ENCODE data around the gene NUDC.

NUDC gene

DNA sequence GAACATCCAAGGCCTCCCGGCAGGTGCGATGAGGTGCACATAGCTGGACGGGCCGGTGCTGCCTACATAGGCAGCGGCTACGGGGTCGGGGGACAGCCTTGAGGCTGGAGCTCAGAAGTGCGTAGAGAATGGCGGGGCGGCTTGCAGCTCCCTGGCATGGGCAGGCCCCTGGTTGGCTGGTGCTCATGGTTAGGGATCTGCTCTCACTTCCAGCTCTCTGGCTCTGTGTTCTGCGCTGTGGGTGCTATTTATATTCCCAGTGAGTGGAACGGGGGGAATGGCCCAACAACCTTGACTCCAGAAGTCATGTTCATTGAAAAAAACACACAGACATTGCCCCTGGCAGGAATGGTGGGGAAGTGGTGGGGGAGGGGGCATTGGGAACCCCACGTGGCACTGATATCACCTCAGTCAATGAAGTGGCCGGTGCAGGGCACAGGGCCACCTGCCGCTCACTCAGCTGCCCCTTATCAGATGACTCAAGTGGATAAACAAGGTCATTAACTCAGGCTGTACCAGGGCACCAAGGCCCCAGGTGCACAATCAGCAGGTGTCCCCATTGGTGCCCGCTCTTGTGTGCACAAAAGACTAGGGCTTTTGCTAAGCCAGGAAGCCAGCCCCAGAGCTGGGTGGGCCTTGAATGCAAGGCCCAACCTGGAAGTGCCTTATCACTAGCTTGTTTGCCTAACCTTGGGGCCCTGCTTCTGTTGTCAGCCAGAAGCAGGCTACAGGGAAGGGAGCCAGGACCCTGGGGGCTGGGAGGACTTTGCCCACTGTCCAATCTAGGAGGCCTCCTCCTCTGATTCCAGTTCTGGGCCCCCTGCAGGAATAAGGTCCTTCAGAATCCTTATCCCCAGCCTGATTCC is 7.6 kb upstream of the NUDC start, which contains the start of gene NR0B2:
TSS of gene NR0B2 (minus strand) at position 222 of the 866 bp plus-strand sequence. CDS start at position 187, 35 bp downstream.
- H3K4me3 ChIP-seq (ENCODE audit: low read length) = no peak within 1 kb of the TSS
- no peaks in the 10 kb centered on the region for H3K9me3 ChIP-seq (ENCODE audit: insufficient read depth, low read depth, low read length)
- H3K36me3 ChIP-seq (ENCODE audit: insufficient read depth, low read depth, low read length) = no peaks in the 10 kb centered on the region
- H3K27ac ChIP-seq (ENCODE audit: low read length) = no peak within 1 kb of the TSS
- H3K27me3 ChIP-seq (ENCODE audit: insufficient read depth, low read length) = no peaks in the 10 kb centered on the region
- no peak within 1 kb of the TSS for H3K9ac ChIP-seq (ENCODE audit: low read depth, low read length)
- H3K4me1 ChIP-seq (ENCODE audit: insufficient read depth, low read length) = no peaks in the 10 kb centered on the region

DNA sequence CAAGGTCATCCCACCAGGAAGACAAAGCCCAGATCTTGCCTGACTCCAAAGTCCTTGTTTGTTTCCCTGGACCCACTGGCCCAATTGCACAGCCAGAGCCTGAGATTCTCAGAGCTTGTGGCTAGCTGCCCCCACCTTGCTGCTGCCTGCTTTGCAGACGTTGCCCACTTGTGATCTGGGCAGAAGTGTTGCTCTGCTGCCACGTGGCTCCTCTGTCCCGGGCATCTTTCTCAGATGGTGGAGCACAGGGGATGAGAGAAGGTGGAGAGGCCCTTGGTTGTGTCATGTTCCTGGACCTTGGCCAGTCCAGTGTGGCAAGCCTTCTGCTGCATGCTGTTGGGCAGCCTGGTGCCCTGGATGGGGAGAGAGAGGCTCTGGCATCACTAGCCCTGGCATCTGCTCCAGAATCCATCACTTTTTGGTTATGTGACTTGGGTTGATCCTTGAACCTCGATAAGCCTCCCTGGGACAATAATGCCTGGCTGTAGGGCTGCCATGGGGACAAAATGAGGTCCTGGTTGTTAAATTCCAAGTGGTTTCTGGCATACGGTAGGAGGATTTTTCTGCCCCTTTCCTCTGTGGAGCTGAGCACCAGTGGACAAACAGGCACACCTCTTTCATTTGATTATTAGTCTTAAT is 6.2 kb upstream of the NUDC start:
- Histone ChIP-seq H3K36me3 (ENCODE audit: insufficient read depth, low read depth, low read length) (no peaks in the 10 kb centered on the region), H3K4me1 (ENCODE audit: insufficient read depth, low read length) (no peaks in the 10 kb centered on the region), H3K27me3 (ENCODE audit: insufficient read depth, low read length) (no peaks in the 10 kb centered on the region), H3K9ac (ENCODE audit: low read depth, low read length) (no peak overlapping the region), H3K27ac (ENCODE audit: low read length) (no peak overlapping the region), H3K9me3 (ENCODE audit: insufficient read depth, low read depth, low read length) (no peaks in the 10 kb centered on the region), H3K4me3 (ENCODE audit: low read length) (no peak overlapping the region)

DNA sequence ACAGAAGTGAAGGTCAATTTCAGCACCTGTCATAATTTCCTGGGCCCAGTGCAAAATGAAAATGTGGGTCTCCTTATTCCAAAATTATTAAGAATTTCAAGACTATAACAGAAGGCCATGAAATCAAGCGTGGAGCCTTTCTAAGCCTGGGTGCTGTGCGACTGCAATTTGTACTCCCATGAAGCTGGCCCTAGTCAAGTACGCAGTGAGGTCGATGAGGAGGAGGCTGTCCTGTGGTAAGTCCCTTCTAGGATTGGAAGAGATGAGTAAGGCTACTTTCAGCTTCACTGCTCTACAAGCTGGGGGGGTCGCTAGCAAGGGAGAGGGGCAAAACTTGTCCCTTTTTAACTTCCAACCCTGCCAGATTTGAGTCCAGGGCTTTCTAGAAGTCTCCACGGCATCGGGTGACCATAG is 410 bp upstream of the NUDC start:
- Histone ChIP-seq H3K27me3 (ENCODE audit: insufficient read depth, low read length) (no peaks in the 10 kb centered on the region), H3K4me3 (ENCODE audit: low read length) (peak overlapping the region; percentile 99), H3K9me3 (ENCODE audit: insufficient read depth, low read depth, low read length) (no peaks in the 10 kb centered on the region), H3K36me3 (ENCODE audit: insufficient read depth, low read depth, low read length) (peaks cover 25% of the 10 kb centered on the region), H3K27ac (ENCODE audit: low read length) (no peak overlapping the region), H3K4me1 (ENCODE audit: insufficient read depth, low read length) (no peaks in the 10 kb centered on the region), H3K9ac (ENCODE audit: low read depth, low read length) (peak overlapping the region; percentile 14; the same call in 1 of the 2 replicates)

DNA sequence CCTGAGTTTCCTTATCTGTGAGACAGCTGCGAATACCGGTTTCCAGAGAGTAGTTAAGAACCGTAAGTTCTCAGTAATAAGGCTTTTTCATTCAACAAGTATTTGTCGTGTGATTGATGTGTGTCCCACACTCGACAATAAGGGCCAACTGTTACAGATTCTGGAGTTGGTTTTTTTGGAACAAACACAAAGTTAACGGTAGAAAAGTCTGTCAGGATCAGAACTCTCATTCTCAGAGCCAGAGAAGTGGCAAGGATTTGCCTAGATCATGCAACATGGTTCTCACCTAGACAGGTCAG is 837 bp downstream of the NUDC start:
- H3K9ac ChIP-seq (ENCODE audit: low read depth, low read length) = peak overlapping the region; percentile 98
- H3K27me3 ChIP-seq (ENCODE audit: insufficient read depth, low read length) = no peaks in the 10 kb centered on the region
- no peaks in the 10 kb centered on the region for H3K9me3 ChIP-seq (ENCODE audit: insufficient read depth, low read depth, low read length)
- peak overlapping the region; percentile 53 for H3K27ac ChIP-seq (ENCODE audit: low read length)
- peak overlapping the region; percentile 99 for H3K4me3 ChIP-seq (ENCODE audit: low read length)
- H3K36me3 ChIP-seq (ENCODE audit: insufficient read depth, low read depth, low read length) = peaks cover 37% of the 10 kb centered on the region
- no peaks in the 10 kb centered on the region for H3K4me1 ChIP-seq (ENCODE audit: insufficient read depth, low read length)

DNA sequence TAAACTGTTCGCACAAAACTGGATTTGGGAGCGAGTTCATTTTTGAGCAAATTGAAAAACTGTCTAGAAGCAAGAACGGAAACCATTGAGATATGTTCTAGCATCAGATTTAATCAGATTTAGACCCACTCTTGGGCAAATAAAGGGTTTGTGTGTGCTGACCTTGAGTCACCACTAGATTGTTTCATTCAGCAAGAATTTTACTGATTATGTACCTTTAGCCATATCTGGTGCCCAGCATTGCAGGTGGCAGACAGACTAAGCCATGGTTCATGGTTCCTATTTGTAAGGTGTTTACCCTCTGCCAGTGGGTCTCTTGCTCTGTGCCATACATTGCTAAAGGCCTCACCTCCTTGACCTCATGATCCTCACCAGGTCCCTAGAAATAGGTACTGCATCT is 1.4 kb downstream of the NUDC start:
- H3K4me3 ChIP-seq (ENCODE audit: low read length) = peak overlapping the region; percentile 99
- no peak overlapping the region for H3K27ac ChIP-seq (ENCODE audit: low read length)
- peaks cover 42% of the 10 kb centered on the region for H3K36me3 ChIP-seq (ENCODE audit: insufficient read depth, low read depth, low read length)
- no peaks in the 10 kb centered on the region for H3K27me3 ChIP-seq (ENCODE audit: insufficient read depth, low read length)
- no peaks in the 10 kb centered on the region for H3K9me3 ChIP-seq (ENCODE audit: insufficient read depth, low read depth, low read length)
- peak overlapping the region; percentile 98; the same call in 1 of the 2 replicates for H3K9ac ChIP-seq (ENCODE audit: low read depth, low read length)
- no peaks in the 10 kb centered on the region for H3K4me1 ChIP-seq (ENCODE audit: insufficient read depth, low read length)

DNA sequence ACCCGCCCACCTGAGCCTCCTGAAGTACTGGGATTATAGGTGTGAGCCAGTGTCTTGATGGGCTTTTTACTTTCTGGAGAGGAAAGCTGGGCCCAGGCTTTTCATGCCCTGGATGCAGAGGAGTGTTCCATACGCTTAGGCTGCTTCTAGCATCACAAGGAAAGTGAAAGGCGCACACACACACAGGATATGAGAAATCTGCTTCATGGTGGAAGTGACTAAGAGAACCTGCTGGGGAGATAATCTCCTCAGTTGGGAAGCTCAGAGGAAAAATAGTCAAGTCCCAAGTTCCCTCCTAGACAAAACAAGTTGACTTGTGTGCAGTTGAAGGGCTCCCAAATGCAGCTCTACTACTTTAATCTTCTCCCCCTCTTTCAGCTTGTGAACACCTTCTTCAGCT is 2.2 kb downstream of the NUDC start:
- H3K4me3 ChIP-seq (ENCODE audit: low read length) = no peak overlapping the region
- H3K9ac ChIP-seq (ENCODE audit: low read depth, low read length) = no peak overlapping the region
- H3K4me1 ChIP-seq (ENCODE audit: insufficient read depth, low read length) = no peaks in the 10 kb centered on the region
- peaks cover 50% of the 10 kb centered on the region for H3K36me3 ChIP-seq (ENCODE audit: insufficient read depth, low read depth, low read length)
- no peaks in the 10 kb centered on the region for H3K27me3 ChIP-seq (ENCODE audit: insufficient read depth, low read length)
- H3K27ac ChIP-seq (ENCODE audit: low read length) = no peak overlapping the region
- no peaks in the 10 kb centered on the region for H3K9me3 ChIP-seq (ENCODE audit: insufficient read depth, low read depth, low read length)

DNA sequence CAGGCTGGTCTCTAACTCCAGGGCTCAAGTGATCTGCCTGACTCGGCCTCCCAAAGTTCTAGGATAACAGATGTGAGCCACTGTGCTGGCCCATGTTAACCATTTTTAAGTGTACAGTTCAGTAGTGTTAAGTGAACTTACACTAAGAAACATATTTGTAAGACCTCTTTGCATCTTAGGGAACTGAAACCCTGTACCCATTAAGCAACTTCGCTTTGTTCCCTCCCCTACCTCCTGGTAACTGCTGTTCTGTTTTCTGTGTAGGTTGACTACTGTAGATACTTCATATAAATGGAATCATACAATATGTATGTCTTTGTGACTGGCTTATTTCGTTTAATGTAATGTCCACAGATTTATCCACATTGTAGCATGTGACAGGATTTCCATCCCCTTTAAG is 11.0 kb downstream of the NUDC start:
- no peak overlapping the region for H3K9ac ChIP-seq (ENCODE audit: low read depth, low read length)
- H3K27ac ChIP-seq (ENCODE audit: low read length) = no peak overlapping the region
- H3K4me3 ChIP-seq (ENCODE audit: low read length) = no peak overlapping the region
- H3K36me3 ChIP-seq (ENCODE audit: insufficient read depth, low read depth, low read length) = peaks cover 73% of the 10 kb centered on the region
- no peaks in the 10 kb centered on the region for H3K4me1 ChIP-seq (ENCODE audit: insufficient read depth, low read length)
- no peaks in the 10 kb centered on the region for H3K27me3 ChIP-seq (ENCODE audit: insufficient read depth, low read length)
- no peaks in the 10 kb centered on the region for H3K9me3 ChIP-seq (ENCODE audit: insufficient read depth, low read depth, low read length)

DNA sequence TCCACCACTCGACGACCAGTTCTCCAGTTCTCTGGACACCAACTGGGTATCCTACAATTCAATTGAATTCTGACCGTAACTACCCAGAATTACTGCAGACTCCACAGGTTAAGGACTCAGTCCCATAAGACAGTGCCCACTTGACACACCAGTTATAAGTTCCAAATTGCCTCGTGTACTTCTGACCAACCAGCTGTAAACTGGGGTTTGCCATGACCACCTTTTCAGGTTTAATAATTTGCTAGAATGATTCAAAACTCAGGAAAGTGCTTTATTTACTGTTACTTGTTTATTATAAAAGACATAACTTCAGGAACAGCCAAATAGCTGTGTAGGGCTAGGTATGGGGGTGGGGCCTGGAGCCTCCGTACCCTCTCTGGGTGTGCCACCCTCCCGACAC is 15.3 kb downstream of the NUDC start:
- H3K27ac ChIP-seq (ENCODE audit: low read length) = no peak overlapping the region
- H3K4me3 ChIP-seq (ENCODE audit: low read length) = no peak overlapping the region
- H3K4me1 ChIP-seq (ENCODE audit: insufficient read depth, low read length) = no peaks in the 10 kb centered on the region
- H3K9me3 ChIP-seq (ENCODE audit: insufficient read depth, low read depth, low read length) = no peaks in the 10 kb centered on the region
- H3K27me3 ChIP-seq (ENCODE audit: insufficient read depth, low read length) = no peaks in the 10 kb centered on the region
- H3K9ac ChIP-seq (ENCODE audit: low read depth, low read length) = no peak overlapping the region
- H3K36me3 ChIP-seq (ENCODE audit: insufficient read depth, low read depth, low read length) = peaks cover 73% of the 10 kb centered on the region

DNA sequence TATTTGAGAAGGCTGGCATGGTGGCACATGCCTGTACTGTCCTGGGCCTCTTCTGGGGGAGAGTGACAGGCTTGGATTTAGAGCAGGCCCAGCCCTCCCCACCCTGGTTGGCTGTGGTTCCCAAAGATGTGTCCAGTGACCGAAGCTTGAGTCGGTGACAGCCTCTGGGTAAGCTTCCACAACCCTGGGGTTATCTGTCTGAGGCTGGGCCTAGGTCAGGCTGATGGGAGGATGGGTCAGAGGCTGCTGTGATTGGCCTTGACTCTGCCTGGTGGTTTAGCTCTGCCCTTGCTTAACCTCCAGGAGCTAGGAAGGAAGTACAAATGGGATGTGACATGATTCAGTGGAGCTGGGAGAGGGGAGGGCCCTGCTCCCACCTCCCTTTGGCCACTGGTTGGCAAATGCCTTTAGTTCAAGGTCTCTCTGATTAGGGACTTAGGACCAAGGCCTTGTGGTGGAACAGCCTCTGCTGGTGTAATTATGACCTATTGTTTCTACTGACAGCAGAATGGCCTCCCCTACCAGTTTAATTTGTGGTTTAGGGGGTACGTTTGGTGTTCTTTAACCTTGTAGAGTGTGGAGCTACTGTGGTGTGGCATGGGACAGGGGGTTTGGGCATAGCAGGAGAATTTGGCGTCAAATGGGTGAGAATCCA is 16.6 kb downstream of the NUDC start:
- H3K9ac ChIP-seq (ENCODE audit: low read depth, low read length) = no peak overlapping the region
- H3K36me3 ChIP-seq (ENCODE audit: insufficient read depth, low read depth, low read length) = peaks cover 74% of the 10 kb centered on the region
- no peaks in the 10 kb centered on the region for H3K9me3 ChIP-seq (ENCODE audit: insufficient read depth, low read depth, low read length)
- H3K4me3 ChIP-seq (ENCODE audit: low read length) = no peak overlapping the region
- no peak overlapping the region for H3K27ac ChIP-seq (ENCODE audit: low read length)
- no peaks in the 10 kb centered on the region for H3K27me3 ChIP-seq (ENCODE audit: insufficient read depth, low read length)
- H3K4me1 ChIP-seq (ENCODE audit: insufficient read depth, low read length) = no peaks in the 10 kb centered on the region

DNA sequence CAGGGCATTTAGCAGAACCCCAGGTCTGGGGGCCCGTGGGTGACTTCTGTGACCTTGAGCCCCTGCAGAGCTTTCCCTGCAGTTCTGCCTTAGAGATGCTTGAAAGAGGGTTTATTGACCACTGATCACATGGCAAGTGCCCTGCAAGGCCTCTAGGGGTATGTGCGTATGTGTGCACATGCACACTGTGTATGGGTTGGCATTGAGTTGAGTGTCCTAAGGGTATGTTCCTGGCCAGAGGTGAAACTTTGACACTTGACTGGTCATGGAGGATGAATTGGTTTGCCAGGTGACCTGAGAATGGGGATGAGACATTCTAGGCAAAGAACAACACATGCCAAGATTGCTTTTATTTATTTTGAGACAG is 17.1 kb downstream of the NUDC start:
- Histone ChIP-seq H3K27me3 (ENCODE audit: insufficient read depth, low read length) (no peaks in the 10 kb centered on the region), H3K9ac (ENCODE audit: low read depth, low read length) (no peak overlapping the region), H3K4me1 (ENCODE audit: insufficient read depth, low read length) (no peaks in the 10 kb centered on the region), H3K4me3 (ENCODE audit: low read length) (no peak overlapping the region), H3K9me3 (ENCODE audit: insufficient read depth, low read depth, low read length) (no peaks in the 10 kb centered on the region), H3K36me3 (ENCODE audit: insufficient read depth, low read depth, low read length) (peaks cover 75% of the 10 kb centered on the region), H3K27ac (ENCODE audit: low read length) (no peak overlapping the region)

DNA sequence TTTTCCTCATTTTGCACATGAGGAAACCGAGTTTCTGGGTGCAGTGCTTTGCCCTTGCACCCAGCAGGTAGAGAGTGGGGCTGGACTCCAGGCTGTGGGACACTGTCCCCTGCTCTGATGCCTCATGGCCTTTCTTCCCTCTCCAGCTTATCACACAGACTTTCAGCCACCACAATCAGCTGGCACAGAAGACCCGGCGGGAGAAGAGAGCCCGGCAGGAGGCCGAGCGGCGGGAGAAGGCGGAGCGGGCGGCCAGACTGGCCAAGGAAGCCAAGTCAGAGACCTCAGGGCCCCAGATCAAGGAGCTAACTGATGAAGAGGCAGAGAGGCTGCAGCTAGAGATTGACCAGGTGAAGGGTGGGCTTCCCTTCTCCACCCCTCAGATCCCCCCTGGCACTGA is 19.8 kb downstream of the NUDC start:
- Histone ChIP-seq H3K36me3 (ENCODE audit: insufficient read depth, low read depth, low read length) (peaks cover 81% of the 10 kb centered on the region), H3K4me3 (ENCODE audit: low read length) (no peak overlapping the region), H3K9ac (ENCODE audit: low read depth, low read length) (no peak overlapping the region), H3K27me3 (ENCODE audit: insufficient read depth, low read length) (no peaks in the 10 kb centered on the region), H3K4me1 (ENCODE audit: insufficient read depth, low read length) (no peaks in the 10 kb centered on the region), H3K27ac (ENCODE audit: low read length) (no peak overlapping the region), H3K9me3 (ENCODE audit: insufficient read depth, low read depth, low read length) (no peaks in the 10 kb centered on the region)

DNA sequence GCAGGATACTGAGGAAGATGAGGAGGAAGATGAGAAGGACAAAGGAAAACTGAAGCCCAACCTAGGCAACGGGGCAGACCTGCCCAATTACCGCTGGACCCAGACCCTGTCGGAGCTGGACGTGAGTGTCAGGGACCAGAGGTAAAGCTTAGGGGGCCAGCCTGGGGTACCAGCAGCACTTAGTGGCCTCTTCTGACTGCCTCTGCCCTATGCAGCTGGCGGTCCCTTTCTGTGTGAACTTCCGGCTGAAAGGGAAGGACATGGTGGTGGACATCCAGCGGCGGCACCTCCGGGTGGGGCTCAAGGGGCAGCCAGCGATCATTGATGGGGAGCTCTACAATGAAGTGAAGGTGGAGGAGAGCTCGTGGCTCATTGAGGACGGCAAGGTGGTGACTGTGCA is 21.1 kb downstream of the NUDC start:
- Histone ChIP-seq H3K36me3 (ENCODE audit: insufficient read depth, low read depth, low read length) (peaks cover 79% of the 10 kb centered on the region), H3K9ac (ENCODE audit: low read depth, low read length) (no peak overlapping the region), H3K4me1 (ENCODE audit: insufficient read depth, low read length) (no peaks in the 10 kb centered on the region), H3K4me3 (ENCODE audit: low read length) (no peak overlapping the region), H3K27ac (ENCODE audit: low read length) (no peak overlapping the region), H3K9me3 (ENCODE audit: insufficient read depth, low read depth, low read length) (no peaks in the 10 kb centered on the region), H3K27me3 (ENCODE audit: insufficient read depth, low read length) (no peaks in the 10 kb centered on the region)

Data from iPS-20b (cell line).